ENCODE data around the gene GALT.

Gene GALT

DNA sequence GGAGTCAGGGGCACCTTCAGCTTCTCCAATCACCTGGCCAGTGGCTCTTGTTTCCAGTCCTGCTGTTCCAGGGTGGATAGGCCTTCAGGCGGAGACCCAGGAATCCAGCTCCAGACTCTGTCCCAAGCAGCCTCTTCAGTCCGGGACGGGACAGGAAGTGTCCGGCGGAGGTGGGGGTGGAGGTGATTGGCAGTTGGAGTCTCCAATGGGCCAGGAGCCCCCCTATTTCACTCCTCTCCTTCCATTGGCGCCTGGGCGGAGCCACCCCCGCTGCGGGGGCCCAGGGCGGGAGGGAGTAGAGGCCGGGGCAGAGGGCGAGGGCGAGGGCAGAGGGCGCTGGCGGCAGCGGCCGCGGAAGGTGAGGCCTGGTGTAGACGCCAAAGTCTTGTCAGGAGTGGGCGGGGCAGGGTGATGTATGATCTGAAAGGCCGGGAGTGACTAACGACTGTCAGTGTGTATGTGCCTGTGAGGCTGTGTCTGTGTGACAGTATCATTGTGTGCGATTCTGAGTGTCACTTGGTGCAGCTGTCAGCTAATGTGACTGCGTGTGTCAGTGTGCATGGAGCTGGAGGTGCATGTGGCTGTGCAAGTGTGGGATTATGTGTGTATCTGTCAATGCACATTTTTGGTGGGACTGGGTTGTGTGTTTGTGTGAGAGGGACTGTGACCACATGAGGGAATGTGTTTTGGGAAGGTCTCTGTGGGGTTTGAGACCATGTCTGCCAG is 5.6 kb downstream of the GALT start, which contains the start of gene IL11RA:
IL11RA (plus strand) TSS at position 310 of the 726 bp plus-strand sequence. CDS start 3,033 bp downstream, outside the sequence.
- peak; percentile 59 for DNase-seq (ENCODE audit: low read depth)
- peak within 1 kb of the TSS; percentile 49 for H3K4me3 ChIP-seq (ENCODE audit: control insufficient read depth, low read depth, low read length)
- TF ChIP-seq CTCF (IDR thresholded peaks at IDR 0.05; ENCODE audit: control insufficient read depth, insufficient read depth, low read depth, low read length, missing control alignments): no peak

GRCh38 chr9:34652602-34653000 is 6.1 kb downstream of the GALT start:
- H3K4me3 ChIP-seq (ENCODE audit: control insufficient read depth, low read depth, low read length): peak overlapping the region; percentile 49
- TF ChIP-seq CTCF (IDR thresholded peaks at IDR 0.05; ENCODE audit: control insufficient read depth, insufficient read depth, low read depth, low read length, missing control alignments): no peak
- DNase-seq (ENCODE audit: low read depth): no peak

DNA sequence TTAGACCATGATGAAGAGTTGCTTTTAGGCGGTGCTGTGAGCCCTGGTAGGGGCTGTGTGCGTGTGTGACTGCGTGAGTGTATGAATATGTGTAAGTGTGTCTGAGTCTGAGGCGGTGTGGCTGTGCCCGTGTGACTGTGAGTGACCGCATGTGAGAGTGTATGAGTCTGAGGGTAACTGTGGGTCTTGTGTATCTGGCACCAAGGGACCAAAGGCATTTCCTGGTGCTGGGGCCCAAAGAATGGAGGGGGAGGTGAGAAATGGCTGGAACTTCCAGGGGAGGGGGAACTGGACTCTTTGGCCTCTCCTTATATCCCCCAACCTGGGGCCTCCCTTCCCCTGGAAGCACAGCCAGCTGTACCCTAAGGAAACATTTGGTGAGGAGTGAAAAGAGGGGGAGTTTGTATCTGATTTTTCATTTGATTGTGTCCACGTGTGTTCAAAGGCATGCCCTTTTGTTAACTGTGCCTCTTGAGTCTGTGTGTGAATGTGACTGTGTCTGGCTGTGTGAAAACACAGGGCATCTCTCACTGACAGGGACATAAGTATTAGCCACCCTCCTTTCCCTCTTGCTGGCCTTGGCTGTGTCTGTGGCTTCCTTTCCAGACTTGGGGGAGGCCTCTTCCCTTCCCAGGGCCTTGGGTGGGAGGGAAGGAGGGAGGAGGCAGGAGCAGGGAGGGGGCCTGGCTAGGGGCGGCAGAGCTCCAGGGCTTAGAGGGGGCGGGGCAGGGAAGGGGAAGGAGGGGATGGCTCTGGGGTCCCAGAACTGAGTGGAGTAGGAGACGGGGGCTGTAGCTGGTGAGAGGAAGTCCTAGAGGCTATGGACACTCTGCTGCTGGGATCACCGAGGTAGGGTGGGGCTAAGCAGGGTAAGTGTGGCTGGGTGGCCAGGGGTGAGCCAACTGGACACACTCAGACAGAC is 6.9 kb downstream of the GALT start:
- no peak for TF ChIP-seq CTCF (IDR thresholded peaks at IDR 0.05; ENCODE audit: control insufficient read depth, insufficient read depth, low read depth, low read length, missing control alignments)
- no peak overlapping the region for H3K4me3 ChIP-seq (ENCODE audit: control insufficient read depth, low read depth, low read length)
- DNase-seq (ENCODE audit: low read depth): no peak

DNA sequence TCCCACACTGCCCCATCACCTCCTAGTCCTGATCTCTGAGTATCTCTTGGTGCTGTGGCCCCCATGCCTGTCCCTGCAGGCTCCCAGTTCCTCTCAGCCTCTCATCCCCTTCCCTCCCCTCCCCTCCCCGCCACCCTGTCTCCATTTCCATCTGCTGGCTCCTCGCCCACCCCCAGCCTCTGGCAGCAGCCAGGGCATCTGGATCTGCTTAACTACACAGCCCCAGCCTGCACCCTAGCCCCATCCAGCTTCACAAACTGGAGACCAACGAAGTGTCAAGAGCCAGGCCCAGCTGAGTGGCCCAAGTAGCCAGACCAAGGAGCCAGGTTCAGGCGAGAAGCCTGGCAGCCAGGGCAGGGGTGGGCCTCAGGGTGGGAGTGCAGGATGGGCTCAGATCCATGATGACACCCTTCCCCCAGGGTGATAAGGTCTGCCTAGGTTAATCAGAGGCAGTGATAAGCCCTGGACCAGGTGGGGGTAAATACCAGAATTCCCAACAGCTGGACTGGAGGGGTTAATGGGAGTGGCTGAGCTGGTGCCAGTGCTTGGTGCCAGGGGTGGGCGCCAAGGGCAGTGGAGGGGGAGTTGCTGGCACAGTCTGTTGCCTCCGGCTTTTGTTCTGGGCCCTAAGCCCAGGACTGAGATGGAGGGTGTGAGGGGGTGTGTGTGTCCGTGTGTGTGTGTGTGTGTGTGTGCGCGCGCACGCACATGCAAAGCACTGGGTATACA is 8.0 kb downstream of the GALT start:
- no peak for TF ChIP-seq CTCF (IDR thresholded peaks at IDR 0.05; ENCODE audit: control insufficient read depth, insufficient read depth, low read depth, low read length, missing control alignments)
- DNase-seq (ENCODE audit: low read depth): peak; percentile 47
- H3K4me3 ChIP-seq (ENCODE audit: control insufficient read depth, low read depth, low read length): no peak overlapping the region

GRCh38 chr9:34655394-34655793 is 8.9 kb downstream of the GALT start:
- no peak for DNase-seq (ENCODE audit: low read depth)
- no peak overlapping the region for H3K4me3 ChIP-seq (ENCODE audit: control insufficient read depth, low read depth, low read length)

More at GRCh38 chr9:34655394-34655793, 8.9 kb downstream of the GALT start:
- no peak for TF ChIP-seq CTCF (IDR thresholded peaks at IDR 0.05; ENCODE audit: control insufficient read depth, insufficient read depth, low read depth, low read length, missing control alignments)

Data from AG09309 (cell line).